ENCODE data around the gene ADCY6. TPM values are rescaled to one million over a fixed set of nuclear protein-coding genes. Genes with fewer than 3 reads are reported as not detected.
"Not testable (repeated sequence)": the region's sequence is repeated elsewhere in the genome, so short reads cannot be mapped to it uniquely, and the experiment has no call there.

The ADCY6 gene
- total and polyA plus RNA-seq, 4 donors = 39.9 to 90.2 (median 55.1) TPM

- no CpG with 5 or more reads among the region's 1 CpG for WGBS (ENCODE audit: insufficient coverage)
- Histone ChIP-seq H3K27me3 (ENCODE audit: control insufficient read depth, insufficient read depth, low read length) (peaks cover 3% of the 10 kb centered on the region), H3K4me1 (ENCODE audit: control insufficient read depth, insufficient read depth, low read length) (no peaks in the 10 kb centered on the region), H3K36me3 (ENCODE audit: control insufficient read depth, insufficient read depth, low read length) (no peaks in the 10 kb centered on the region), H3K4me3 (ENCODE audit: low read depth, low read length) (no peak overlapping the region), H3K9me3 (ENCODE audit: control insufficient read depth, insufficient read depth, low read length) (no peaks in the 10 kb centered on the region), H3K27ac (ENCODE audit: low read depth, low read length) (no peak overlapping the region)
- DNase-seq (ENCODE audit: low read depth in 4 of 6, low spot score in 6 of 6) = no peak
Measured at GRCh38 chr12:48736456-48736855, 52.4 kb downstream of the ADCY6 start.

GRCh38 chr12:48728807-48729206, 60.1 kb downstream of the ADCY6 start:
- Histone ChIP-seq H3K36me3 (ENCODE audit: control insufficient read depth, insufficient read depth, low read length) (no peaks in the 10 kb centered on the region), H3K9me3 (ENCODE audit: control insufficient read depth, insufficient read depth, low read length) (no peaks in the 10 kb centered on the region), H3K4me1 (ENCODE audit: control insufficient read depth, insufficient read depth, low read length) (no peaks in the 10 kb centered on the region), H3K27me3 (ENCODE audit: control insufficient read depth, insufficient read depth, low read length) (no peaks in the 10 kb centered on the region), H3K27ac (ENCODE audit: low read depth, low read length) (no peak overlapping the region), H3K4me3 (ENCODE audit: low read depth, low read length) (no peak overlapping the region)
- DNase-seq (ENCODE audit: low read depth in 4 of 6, low spot score in 6 of 6) = no peak
- WGBS (ENCODE audit: insufficient coverage) = no CpG with 5 or more reads among the region's 5 CpGs

DNA sequence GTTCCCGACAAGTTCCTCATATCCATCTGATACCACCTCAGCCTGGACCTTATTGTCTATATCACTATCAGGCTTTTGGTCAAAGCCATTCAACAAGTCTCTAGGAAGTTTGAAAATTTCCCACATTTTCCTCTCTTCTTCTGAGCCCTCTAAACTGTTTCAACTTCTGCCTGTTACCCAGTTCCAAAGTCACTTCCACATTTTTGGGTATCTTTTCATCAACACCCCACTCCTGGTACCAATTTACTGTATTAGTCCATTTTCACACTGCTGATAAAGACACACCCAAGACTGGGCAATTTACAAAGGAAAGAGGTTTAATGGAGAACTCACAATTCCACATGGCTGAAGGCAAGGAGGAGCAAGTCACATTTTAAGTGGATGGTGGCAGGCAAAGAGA, 68.2 kb downstream of the ADCY6 start:
- 100% methylated on average over 1 of the region's 1 CpG for WGBS (ENCODE audit: insufficient coverage)

DNA sequence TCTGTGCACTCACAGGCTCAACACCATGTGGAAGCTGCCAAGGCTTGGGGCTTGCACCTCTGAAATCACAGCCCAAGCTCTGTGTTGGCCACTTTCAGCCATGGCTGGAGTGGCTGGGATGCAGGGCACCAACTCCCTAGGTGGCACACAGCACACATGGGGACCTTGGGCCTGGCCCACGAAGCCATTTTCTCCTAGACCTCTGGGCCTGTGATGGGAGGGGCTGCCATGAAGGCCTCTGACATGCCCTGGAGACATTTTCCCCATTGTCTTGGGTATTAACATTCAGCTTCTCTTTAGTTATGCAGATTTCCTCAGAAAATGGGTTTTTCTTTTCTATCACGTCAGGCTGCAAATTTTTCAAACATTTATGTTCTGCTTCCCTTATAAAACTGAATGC, 68.7 kb downstream of the ADCY6 start:
- H3K27ac ChIP-seq (ENCODE audit: low read depth, low read length); H3K4me3 ChIP-seq (ENCODE audit: low read depth, low read length); DNase-seq (ENCODE audit: low read depth in 4 of 6, low spot score in 6 of 6); H3K27me3 ChIP-seq (ENCODE audit: control insufficient read depth, insufficient read depth, low read length); H3K9me3 ChIP-seq (ENCODE audit: control insufficient read depth, insufficient read depth, low read length); H3K4me1 ChIP-seq (ENCODE audit: control insufficient read depth, insufficient read depth, low read length); H3K36me3 ChIP-seq (ENCODE audit: control insufficient read depth, insufficient read depth, low read length): not testable (repeated sequence)
- WGBS (ENCODE audit: insufficient coverage) = 68% methylated on average over 2 of the region's 2 CpGs

More for the DNA sequence above, 68.2 kb downstream of the ADCY6 start:
- not testable (repeated sequence) for H3K4me1 ChIP-seq (ENCODE audit: control insufficient read depth, insufficient read depth, low read length); DNase-seq (ENCODE audit: low read depth in 4 of 6, low spot score in 6 of 6); H3K4me3 ChIP-seq (ENCODE audit: low read depth, low read length); H3K9me3 ChIP-seq (ENCODE audit: control insufficient read depth, insufficient read depth, low read length); H3K27me3 ChIP-seq (ENCODE audit: control insufficient read depth, insufficient read depth, low read length); H3K36me3 ChIP-seq (ENCODE audit: control insufficient read depth, insufficient read depth, low read length); H3K27ac ChIP-seq (ENCODE audit: low read depth, low read length)

- not testable (repeated sequence) for DNase-seq (ENCODE audit: low read depth in 4 of 6, low spot score in 6 of 6); H3K9me3 ChIP-seq (ENCODE audit: control insufficient read depth, insufficient read depth, low read length); H3K27ac ChIP-seq (ENCODE audit: low read depth, low read length); H3K4me3 ChIP-seq (ENCODE audit: low read depth, low read length); H3K36me3 ChIP-seq (ENCODE audit: control insufficient read depth, insufficient read depth, low read length); H3K27me3 ChIP-seq (ENCODE audit: control insufficient read depth, insufficient read depth, low read length)
- WGBS (ENCODE audit: insufficient coverage) = 100% methylated on average over 2 of the region's 4 CpGs
- H3K4me1 ChIP-seq (ENCODE audit: control insufficient read depth, insufficient read depth, low read length) = peaks cover 12% of the 10 kb centered on the region
Measured at GRCh38 chr12:48719002-48719401, 69.9 kb downstream of the ADCY6 start.

- Histone ChIP-seq H3K9me3 (ENCODE audit: control insufficient read depth, insufficient read depth, low read length) (no peaks in the 10 kb centered on the region), H3K27ac (ENCODE audit: low read depth, low read length) (peak overlapping the region; percentile 99), H3K36me3 (ENCODE audit: control insufficient read depth, insufficient read depth, low read length) (peaks cover 14% of the 10 kb centered on the region), H3K4me1 (ENCODE audit: control insufficient read depth, insufficient read depth, low read length) (peaks cover 12% of the 10 kb centered on the region), H3K4me3 (ENCODE audit: low read depth, low read length) (peak overlapping the region; percentile 97), H3K27me3 (ENCODE audit: control insufficient read depth, insufficient read depth, low read length) (no peaks in the 10 kb centered on the region)
- under 1% methylated on average over 15 of the region's 21 CpGs for WGBS (ENCODE audit: insufficient coverage)
- DNase-seq (ENCODE audit: low read depth in 4 of 6, low spot score in 6 of 6) = peak in 2 of 6 donors; percentile 21 to 26
Measured at GRCh38 chr12:48717252-48717695, 71.6 kb downstream of the ADCY6 start.

- peak within 1 kb of the TSS; percentile 99 for H3K27ac ChIP-seq (ENCODE audit: low read depth, low read length)
- no peaks in the 10 kb centered on the region for H3K9me3 ChIP-seq (ENCODE audit: control insufficient read depth, insufficient read depth, low read length)
- H3K4me3 ChIP-seq (ENCODE audit: low read depth, low read length) = peak within 1 kb of the TSS; percentile 97
- peak; percentile 98 to 100 (median 99) for DNase-seq (ENCODE audit: low read depth in 4 of 6, low spot score in 6 of 6)
- under 1% methylated on average over 61 of the region's 61 CpGs for WGBS (ENCODE audit: insufficient coverage)
- H3K36me3 ChIP-seq (ENCODE audit: control insufficient read depth, insufficient read depth, low read length) = peaks cover 15% of the 10 kb centered on the region
- H3K4me1 ChIP-seq (ENCODE audit: control insufficient read depth, insufficient read depth, low read length) = peaks cover 12% of the 10 kb centered on the region
- no peaks in the 10 kb centered on the region for H3K27me3 ChIP-seq (ENCODE audit: control insufficient read depth, insufficient read depth, low read length)
Measured at GRCh38 chr12:48716493-48717251, 72.2 kb downstream of the ADCY6 start, which contains the start of gene CCNT1. CCNT1 (minus strand) TSS chr12:48716707; CDS start chr12:48716675, 32 bp downstream.

Small RNA genes within 50 kb of the gene (small RNA-seq; reads per million reads assigned to genes)
- gene MIR4701 (ENCODE audit: low replicate concordance) = not detected
- gene RF00019 (ENCODE audit: low replicate concordance) = not detected

Other genes starting within 250 kb of the ADCY6 start
- gene LALBA, start 219.0 kb downstream of the ADCY6 start, total RNA-seq = not detected
- gene LALBA, start 219.0 kb downstream of the ADCY6 start, polyA plus RNA-seq (ENCODE audit: insufficient read length in 2 of 2) = not detected
- 10 to 100 TPM; 42.5 to 54.0 TPM for gene KANSL2, start 106.9 kb downstream of the ADCY6 start, total RNA-seq
- gene KANSL2, start 106.9 kb downstream of the ADCY6 start, polyA plus RNA-seq (ENCODE audit: insufficient read length in 2 of 2) = 10 to 100 TPM; 40.2 to 44.5 TPM
- gene CCNT1, start 72.4 kb downstream of the ADCY6 start, total RNA-seq = 10 to 100 TPM; 30.2 to 34.6 TPM
- 10 to 100 TPM; 15.2 to 16.3 TPM for gene CCNT1, start 72.4 kb downstream of the ADCY6 start, polyA plus RNA-seq (ENCODE audit: insufficient read length in 2 of 2)
- gene CACNB3, start 29.4 kb upstream of the ADCY6 start, total RNA-seq = 10 to 100 TPM; 24.0 to 37.0 TPM
- gene CACNB3, start 29.4 kb upstream of the ADCY6 start, polyA plus RNA-seq (ENCODE audit: insufficient read length in 2 of 2) = 10 to 100 TPM; 73.8 to 89.6 TPM
- gene DDX23, start 63.1 kb upstream of the ADCY6 start, total RNA-seq = 10 to 100 TPM; 44.0 to 85.4 TPM
- gene DDX23, start 63.1 kb upstream of the ADCY6 start, polyA plus RNA-seq (ENCODE audit: insufficient read length in 2 of 2) = 10 to 100 TPM; 76.1 to 87.0 TPM
- gene RND1, start 76.8 kb upstream of the ADCY6 start, total RNA-seq = 10 to 100 TPM in 1 of 2 donors, 1 to 10 TPM in 1; 8.5 to 15.1 TPM
- gene RND1, start 76.8 kb upstream of the ADCY6 start, polyA plus RNA-seq (ENCODE audit: insufficient read length in 2 of 2) = 10 to 100 TPM; 41.7 to 45.8 TPM
- gene FKBP11, start 136.4 kb upstream of the ADCY6 start, total RNA-seq = 10 to 100 TPM; 12.7 to 13.9 TPM
- gene FKBP11, start 136.4 kb upstream of the ADCY6 start, polyA plus RNA-seq (ENCODE audit: insufficient read length in 2 of 2) = 10 to 100 TPM; 12.4 to 22.5 TPM
- gene ARF3, start 168.4 kb upstream of the ADCY6 start, total RNA-seq = 10 to 100 TPM; 67.9 to 74.6 TPM
- 100 to 1,000 TPM; 285 to 319 TPM for gene ARF3, start 168.4 kb upstream of the ADCY6 start, polyA plus RNA-seq (ENCODE audit: insufficient read length in 2 of 2)
- 1 to 10 TPM; 2.5 to 2.6 TPM for gene WNT10B, start 182.6 kb upstream of the ADCY6 start, total RNA-seq
- gene WNT10B, start 182.6 kb upstream of the ADCY6 start, polyA plus RNA-seq (ENCODE audit: insufficient read length in 2 of 2) = 10 to 100 TPM; 11.6 to 12.7 TPM
- gene WNT1, start 189.2 kb upstream of the ADCY6 start, total RNA-seq = not detected
- gene WNT1, start 189.2 kb upstream of the ADCY6 start, polyA plus RNA-seq (ENCODE audit: insufficient read length in 2 of 2) = 1 to 10 TPM; 2.0 to 2.9 TPM
- under 1 TPM; 0.44 to 0.79 TPM for gene DDN, start 210.3 kb upstream of the ADCY6 start, total RNA-seq
- gene DDN, start 210.3 kb upstream of the ADCY6 start, polyA plus RNA-seq (ENCODE audit: insufficient read length in 2 of 2) = 1 to 10 TPM; 1.2 to 1.5 TPM
- gene PRKAG1, start 229.7 kb upstream of the ADCY6 start, total RNA-seq = 10 to 100 TPM; 43.2 to 74.7 TPM
- gene PRKAG1, start 229.7 kb upstream of the ADCY6 start, polyA plus RNA-seq (ENCODE audit: insufficient read length in 2 of 2) = 10 to 100 TPM; 65.2 to 75.2 TPM

All from spinal cord (tissue), 10 donors.